NOMO-1 (cell line): ENCODE measurements around the gene PTH1R.

Experiments used
- DNase-seq, 2 experiments: peaks; one replicate each; lab custom pipeline; 2025; ENCODE audit not compliant: unreplicated experiment in 2 of 2; lab: John Stamatoyannopoulos, UW

PTH1R gene

DNA sequence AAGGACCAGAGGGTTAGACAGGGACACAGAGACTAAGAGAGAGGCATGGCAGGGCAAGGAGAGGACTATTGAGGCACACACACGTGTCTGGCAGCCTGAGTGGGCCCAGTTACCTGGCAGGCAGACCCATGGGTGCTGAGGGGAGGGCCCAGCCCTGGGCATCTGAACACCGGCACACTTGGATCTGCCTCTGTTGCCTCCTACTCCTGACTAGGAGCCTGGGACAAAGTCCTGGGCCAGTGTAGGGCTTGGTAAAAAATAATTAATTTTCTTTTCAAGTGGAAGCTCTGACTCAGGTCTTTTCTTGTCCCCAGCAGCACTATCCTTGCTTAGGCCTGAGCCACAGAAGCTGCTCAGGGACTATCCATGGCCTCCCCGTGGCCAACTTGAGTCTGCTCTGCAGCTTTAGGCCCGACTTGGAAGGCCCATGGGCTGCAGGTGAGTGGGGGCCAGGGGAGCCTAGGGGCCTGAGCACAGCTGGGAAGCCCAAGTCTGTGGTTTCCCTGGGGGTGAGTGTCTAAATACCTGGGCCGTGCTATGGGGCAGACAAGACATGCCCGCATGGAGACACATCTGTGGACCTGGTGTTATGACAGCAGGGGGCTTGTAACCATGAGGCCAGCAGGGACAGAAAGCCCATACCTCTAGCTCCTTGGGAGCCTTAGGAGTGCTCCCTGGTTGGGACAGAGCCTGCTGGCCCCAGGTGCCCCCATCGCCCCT is at the start of gene PTH1R:
PTH1R (plus strand) TSS at position 316 of the 720 bp plus-strand sequence. CDS start 5,839 bp downstream, outside the sequence.
- no peak for DNase-seq

GRCh38 chr3:46829699-46830208 is 47.8 kb upstream of the PTH1R start:
- no peak for DNase-seq

GRCh38 chr3:46830801-46831200 is 46.7 kb upstream of the PTH1R start:
- DNase-seq: no peak

GRCh38 chr3:46831316-46831715 is 46.2 kb upstream of the PTH1R start:
- DNase-seq: no peak

DNA sequence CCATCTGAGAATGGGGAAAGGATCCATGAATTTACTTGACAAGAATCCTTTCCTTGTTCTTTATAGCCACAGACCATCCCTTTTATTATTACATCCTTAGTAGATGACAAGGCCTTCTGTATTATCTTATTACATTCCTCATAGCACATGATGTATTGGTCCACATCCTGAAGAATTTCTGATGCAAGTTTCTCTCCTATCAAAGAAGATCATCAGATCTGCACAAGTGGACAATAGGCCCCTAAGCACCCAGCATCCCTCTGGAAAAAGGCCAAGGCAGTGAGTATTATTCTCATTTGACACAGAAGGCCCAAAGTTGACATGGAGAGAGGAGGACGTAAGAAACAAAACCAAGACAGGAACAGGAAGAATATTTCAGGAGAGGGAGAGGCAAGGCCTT is 45.7 kb upstream of the PTH1R start:
- DNase-seq: no peak

DNA sequence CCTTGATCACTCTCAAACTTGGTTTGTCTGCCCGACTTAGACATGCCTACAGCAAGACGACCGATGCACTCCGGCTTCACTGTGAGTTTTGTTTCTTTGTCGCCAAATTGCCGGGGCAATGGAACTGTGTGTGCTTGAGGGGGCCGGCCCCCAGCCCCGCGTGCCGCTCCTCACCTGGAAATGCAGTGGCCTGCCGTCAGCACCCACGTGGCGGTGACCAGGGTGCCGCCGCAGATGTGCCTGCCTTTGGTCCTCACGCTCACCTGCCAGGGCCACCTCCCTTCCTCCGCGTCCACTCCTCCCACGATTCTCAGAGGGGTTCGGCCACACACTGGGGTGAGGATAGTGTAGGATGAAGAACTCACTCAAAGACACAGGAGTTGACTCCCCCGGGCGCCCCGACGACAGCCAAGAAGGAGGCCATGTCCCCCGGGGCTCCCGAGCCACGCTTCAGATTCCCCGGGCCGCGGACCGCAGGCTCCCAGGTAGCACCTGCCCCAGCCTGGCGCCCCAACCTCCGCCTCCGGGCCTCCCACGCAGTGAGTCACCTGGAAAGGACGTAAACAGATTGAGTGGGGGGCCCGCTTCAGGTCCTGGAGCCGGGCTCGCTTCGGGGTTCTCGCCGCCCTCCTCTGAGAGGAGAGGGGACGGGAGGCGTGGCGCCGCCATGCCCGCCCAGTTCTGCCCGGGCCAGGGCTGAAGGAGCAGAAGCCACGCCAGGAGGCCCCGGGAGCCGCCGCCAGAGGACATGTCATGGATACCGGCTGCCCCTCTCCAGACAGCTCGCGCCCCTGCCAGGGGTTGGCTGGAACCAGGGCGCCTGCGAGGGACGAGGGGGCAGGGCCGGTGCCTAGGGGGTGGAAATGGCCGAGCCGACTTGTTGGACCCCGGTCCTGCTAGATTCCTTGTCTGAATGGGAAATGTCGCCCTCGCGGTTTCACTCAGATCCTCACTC is 43.9 kb upstream of the PTH1R start:
- DNase-seq: no peak

DNA sequence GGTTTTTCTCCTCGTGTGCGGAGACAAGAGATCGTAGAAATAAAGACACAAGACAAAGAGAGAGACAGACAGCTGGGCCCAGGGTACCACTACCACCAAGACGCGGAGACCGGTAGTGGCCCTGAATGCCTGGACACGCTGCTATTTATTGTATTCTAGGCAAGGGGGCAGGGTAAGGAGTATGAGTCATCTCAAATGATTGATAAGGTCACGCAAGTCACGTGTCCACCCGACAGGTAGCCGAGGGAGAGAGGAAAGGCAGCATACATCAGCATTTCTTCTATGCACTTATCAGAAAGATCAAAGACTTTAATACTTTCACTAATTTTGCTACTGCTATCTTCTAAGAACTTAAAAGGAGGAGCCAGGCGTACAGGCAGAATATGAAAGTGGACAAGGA is 42.5 kb upstream of the PTH1R start:
- no peak for DNase-seq

DNA sequence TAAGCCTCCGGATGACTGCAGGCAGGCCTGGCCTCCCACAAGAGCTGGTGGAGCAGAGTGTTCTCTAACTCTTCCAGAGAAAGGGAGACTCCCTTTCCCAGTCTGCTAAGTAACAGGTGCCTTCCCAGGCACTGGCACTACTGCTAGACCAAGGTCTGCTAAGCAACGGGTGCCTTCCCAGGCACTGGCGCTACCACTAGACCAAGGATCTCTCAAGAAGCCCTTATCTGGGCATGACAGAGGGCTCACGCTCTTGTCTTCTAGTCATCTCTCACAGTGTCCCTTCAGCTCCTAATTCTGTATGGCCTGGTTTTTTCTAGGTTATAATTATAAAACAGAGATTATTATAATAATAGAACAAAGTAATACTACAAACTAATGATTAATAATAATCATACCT is 42.0 kb upstream of the PTH1R start:
- DNase-seq: no peak

DNA sequence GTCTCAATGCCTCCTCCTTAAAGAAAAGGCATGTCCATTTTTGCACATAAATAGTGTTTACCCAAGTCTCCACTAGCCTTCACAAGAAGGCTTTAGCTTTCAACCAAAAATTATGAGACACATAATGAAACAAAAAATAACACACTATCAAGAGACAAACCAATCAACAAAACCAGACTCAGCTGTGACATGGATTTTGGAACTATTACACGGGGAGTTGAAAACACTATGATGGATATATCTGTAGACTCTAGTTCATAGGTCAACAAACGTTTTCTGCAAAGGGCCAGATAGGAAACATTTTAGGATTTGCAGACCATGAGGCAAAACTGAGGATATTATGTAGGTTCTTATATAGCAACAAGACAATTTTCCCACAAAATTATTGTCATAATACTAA is 39.2 kb upstream of the PTH1R start:
- no peak for DNase-seq

GRCh38 chr3:46840491-46840890 is 37.0 kb upstream of the PTH1R start:
- DNase-seq: no peak

DNA sequence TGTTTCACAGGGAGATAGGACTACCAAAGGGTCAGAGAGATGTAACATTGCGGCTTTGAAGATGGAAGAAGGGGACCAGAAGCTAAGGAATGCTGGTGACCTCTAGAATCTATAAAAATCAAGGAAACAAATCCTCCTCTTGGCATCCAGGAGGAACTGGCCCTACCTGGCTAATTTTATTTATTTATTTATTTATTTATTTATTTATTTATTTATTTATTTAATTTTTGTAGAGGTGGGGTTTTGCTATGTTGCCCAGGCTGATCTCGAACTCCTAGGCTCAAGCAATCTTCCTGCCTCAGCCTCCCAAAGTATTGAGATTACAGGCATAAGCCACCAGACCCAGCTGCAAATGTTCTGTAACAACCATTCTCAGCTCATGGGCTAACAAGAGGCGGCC is 34.0 kb upstream of the PTH1R start:
- no peak for DNase-seq

GRCh38 chr3:46844397-46844796 is 33.1 kb upstream of the PTH1R start:
- no peak for DNase-seq

DNA sequence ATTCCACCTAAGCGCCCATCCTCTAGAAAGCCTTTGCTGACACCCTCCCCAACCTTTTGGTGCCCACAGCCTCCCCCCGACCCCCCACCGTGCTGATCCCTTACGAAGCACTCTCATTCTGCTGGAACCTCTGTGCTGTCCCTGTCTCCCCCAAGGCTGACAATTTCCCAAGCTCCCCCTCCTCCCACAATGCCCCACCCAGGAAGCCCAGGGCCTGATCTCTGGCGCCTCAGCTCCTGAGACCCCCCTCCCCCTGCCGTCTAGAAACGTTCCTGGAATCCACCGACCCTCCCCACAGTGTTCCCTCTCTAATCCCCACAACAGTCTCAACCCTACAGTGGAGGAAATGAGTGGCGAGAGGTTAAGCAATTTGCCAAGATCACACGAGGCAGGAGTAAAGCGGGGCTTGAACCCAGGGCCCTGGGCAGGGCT is 32.6 kb upstream of the PTH1R start:
- no peak for DNase-seq

DNA sequence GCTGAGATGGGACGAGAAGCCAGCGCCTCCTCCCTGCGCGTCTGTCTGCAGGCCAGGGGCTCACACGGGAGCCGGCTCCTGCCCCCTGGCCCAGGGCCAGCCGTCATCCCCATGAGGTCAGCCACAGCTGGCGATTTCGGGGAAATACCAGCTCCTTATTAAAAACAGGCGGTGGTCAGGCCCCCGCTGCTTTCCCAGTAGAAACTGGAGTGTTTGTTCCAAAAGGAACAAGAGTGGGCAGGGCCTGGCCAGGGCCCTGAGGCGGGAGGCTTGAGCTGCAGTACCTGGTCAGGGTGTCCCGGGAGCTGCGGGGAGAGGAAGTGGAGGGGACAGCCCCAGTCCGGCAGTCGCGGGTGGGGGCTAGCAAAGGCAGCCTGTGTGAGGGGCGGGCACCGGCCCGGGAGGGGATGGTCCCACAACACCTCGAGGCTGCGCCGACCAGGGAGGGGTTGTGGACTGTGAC is 32.1 kb upstream of the PTH1R start:
- DNase-seq: no peak

DNA sequence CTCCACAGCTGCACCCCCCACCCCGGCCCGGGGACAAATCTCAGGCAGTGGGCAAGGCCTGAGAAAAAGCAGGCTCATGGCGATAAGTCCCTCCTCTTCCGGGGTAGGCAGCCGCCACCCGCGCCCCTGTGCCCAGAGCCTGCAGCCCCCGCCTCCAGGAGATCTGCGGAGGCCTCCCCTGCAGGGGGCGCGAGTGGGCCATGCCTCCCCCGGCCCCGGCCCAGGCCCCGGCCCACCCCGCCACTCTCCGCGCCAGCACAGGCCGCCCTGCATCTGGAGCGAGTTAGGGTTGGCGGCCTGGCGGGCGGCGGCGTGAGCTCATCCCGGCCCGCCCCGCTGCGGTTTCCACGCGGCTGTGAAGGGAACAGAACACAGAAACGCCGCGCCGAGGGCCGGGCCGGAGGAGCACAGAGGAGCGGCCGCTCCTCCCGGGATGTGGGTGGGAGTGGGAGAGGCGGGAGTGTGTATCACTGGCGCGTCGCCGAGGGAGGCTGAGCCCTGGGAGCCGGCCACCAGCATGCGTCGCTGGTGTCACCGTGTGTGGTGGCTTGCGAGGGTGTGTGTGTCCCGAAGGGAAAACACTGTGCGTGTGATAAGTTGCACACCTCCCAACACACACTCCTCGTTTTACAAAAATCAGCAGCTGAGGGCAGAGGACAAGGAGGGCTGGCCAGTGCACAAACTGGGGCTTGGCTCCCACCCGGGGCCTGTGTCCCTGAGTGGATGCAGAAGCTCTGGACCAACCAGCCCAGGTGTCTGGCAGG is 31.5 kb upstream of the PTH1R start:
- DNase-seq: peak; percentile 63 to 67

DNA sequence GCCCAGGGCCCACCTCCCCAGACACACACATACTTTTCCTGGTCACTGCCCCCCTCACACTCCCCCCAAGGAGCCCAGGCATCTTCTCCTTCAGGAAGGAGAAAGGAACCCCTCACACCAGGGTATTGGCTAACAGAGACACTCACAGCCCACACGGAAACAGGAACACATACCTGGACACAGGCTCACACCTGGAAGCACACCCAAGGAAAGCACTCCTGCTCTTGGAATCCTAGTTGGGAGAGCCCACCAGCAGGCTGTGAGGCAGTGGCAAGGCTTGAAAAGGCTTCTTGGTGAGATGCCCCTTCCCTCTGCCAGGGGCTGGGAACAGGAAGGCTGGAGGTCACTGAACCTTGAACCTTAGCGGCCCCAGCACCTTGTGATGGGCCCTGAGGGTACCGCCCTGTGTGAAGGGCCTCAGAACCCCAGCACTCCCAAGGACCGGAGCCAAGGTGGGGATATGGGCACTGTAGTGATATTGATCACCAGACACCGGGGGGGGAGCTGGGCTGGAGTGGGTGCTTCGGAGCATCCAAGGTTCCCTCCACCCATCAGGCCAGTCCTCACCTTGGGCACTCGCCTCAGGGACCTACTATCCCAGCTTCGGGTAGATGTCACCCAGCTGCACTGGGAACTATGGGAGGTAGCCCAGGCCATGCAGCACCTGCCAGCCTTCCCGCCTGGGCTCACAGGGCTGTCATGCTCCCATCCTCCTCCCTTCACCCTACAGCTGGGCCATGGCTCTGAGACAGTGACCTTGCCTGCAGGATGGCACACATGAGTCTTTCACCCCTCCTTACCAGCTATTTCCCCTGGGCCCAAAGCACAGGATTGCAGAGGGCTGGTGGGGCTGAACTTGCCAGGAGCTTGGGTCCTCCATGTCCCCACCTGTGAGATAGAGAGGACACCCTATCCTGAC is 30.6 kb upstream of the PTH1R start:
- no peak for DNase-seq

- no peak for DNase-seq
These were observed 29.8 kb upstream of the PTH1R start for GRCh38 chr3:46847744-46848143.

GRCh38 chr3:46848271-46849044 is 29.1 kb upstream of the PTH1R start:
- peak in 1 of 2 experiments; percentile 6 for DNase-seq

DNA sequence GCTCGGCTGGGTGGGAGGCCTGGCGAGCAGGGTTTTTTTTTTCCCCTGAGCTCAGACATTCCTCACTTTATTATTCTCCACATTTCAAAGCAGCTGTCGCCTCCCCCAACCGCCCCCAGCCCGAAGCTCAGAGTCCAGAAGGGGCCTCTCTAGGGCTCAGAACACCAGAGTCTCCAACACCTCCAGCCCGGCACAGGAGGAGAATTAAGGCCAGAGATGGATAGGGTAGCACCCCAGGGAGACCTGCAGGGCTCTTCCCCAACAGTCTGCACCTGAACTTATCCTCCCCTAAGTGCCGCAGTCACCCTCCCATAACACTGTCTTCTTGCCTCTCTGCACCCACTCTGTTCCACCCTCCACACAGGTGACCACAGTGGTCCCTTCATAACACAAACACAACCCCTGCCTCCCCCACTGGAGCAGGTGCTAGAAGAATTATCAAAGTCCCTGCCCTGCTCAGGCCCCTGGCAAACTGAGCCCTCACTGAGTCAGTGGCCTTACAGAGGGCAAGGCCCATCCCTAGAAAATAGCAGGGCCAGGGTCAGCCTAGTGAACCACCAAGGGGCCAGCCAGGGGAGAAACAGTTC is 28.4 kb upstream of the PTH1R start:
- DNase-seq: no peak
